SK-MEL-5 (cell line): ENCODE measurements around the gene EGLN3. TPM values are rescaled to one million over a fixed set of nuclear protein-coding genes. Genes with fewer than 3 reads are reported as not detected.

Source experiments
- DNase-seq: peaks from one replicate; pipeline ENCODE4 v3.0.0-alpha.2; 2016; ENCODE audit warnings: low read depth, low spot score
- in situ Hi-C: cut with HindIII; loops from 2 replicates; pipeline ENCODE4 v1.10.0; 2016; ENCODE audit warnings: low sequenced_read_pairs, high pct_unique_total_duplicates, low pct_unique_long_range_greater_than_20kb
- total RNA-seq: library from RNA; depleted of rRNA; stranded (reverse); fragments of >200 nt; shearing (Covaris generic); gene quantifications from 2 replicates; pipeline ENCODE4 v1.2.3, GENCODE V29; 2014

Gene EGLN3
- total RNA-seq, 1 experiment from 2014 or later, result 22.8 TPM

DNA sequence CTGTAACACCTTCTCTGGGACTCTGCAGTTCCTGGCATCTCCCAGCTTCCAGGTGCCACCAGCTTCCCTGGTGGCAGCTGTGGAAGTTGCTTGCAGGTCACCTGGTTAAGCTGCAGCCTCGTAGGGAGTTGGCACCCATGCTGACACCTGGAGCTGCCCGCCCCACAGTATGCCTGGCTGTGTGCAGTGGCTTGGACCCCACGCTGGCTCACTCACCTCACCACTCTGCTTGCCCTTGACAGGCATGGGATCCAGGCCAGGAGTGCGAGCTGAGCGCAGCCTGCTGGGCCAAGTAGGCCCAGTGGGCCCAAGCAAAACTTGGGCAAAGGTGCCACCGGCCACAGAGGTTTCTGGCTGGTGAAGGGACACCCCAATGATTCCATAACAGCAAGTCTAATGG, 48.5 kb downstream of the EGLN3 start:
- in situ Hi-C loops, result no loop called here
- DNase-seq, result no peak

DNA sequence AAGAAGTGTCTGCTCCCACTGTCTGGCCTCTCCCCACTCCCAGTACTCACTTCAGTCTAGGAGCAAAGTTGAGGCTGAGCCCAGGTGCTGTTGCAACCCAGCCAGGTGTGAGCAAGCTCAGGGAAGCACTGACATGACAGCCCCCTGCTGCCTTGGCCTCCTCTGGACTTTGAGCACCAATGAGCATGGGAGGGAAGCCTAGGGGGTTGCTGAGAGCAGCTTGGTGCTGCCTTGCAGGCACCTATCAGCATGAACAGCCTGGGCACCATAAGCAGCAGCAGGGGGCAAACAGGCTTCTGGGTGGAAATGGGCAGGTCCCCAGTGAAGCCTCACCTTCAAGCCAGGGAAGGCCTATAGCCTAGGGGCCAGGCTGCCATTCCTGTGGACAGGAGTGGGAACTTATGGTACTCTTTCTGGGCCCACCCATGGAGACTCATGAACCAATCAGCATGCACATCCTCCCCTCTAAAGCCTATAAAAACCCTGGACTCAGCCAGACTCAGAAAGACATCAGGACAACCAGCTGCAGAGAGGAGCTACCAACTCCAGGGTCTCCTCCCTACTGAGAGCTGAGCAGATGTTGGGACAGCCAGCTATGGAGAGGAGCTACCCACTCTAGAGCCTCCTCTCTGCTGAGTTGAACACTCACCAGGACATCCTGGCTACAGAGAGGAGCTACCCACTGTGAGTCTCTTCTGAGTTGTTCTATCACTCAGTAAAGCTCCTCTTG, 49.3 kb downstream of the EGLN3 start:
- DNase-seq, result no peak
- in situ Hi-C loops, result no loop called here

DNA sequence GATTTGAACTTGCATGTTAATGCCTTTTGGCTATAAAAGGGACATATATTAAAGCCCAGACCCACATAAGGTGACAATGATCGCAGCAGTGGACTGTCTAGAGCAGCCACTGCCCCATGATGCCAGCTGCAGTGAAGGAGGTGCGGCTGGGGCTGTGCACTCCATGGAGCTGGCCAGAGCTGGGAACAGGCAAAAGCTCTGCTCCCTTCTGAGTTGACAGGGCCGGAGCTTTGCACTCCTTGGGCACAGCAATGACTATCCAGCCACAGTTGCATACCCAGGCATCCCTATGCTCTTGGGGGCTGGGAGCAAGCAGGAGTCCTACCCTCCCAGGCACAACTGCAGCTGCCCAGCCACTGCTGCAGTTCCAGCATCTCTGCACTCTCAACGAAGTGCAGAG, 50.2 kb downstream of the EGLN3 start:
- in situ Hi-C loops, result no loop called here
- no peak for DNase-seq

DNA sequence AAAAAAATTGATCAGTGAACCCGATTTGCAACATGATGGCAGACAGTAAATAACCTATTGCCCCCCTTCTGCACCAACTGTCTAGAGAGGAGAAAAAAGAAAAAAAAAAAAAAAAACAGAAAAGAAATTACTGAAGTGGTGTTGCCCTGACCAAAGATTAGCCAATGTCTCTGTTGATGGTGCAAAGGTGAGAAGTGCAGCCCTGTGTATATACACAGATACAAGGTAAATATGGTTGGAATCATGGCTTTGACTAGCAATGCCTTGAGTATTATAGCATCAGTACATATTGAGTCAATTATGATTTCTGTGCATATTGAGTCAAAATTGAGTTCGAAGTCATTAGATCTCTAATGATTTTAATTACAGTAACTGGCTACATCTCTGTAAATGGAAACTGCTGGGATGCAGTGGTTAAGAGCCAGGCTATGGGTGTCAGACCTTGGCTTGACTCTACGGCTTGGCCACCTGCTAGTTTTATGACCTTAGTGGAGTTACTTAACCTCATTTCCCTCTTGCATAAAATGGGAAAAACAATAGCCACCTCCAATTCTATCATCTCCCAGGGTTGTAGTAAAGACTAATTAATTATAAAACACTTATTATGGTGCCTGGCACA, 51.0 kb downstream of the EGLN3 start:
- in situ Hi-C loops, result no loop called here
- no peak for DNase-seq

DNA sequence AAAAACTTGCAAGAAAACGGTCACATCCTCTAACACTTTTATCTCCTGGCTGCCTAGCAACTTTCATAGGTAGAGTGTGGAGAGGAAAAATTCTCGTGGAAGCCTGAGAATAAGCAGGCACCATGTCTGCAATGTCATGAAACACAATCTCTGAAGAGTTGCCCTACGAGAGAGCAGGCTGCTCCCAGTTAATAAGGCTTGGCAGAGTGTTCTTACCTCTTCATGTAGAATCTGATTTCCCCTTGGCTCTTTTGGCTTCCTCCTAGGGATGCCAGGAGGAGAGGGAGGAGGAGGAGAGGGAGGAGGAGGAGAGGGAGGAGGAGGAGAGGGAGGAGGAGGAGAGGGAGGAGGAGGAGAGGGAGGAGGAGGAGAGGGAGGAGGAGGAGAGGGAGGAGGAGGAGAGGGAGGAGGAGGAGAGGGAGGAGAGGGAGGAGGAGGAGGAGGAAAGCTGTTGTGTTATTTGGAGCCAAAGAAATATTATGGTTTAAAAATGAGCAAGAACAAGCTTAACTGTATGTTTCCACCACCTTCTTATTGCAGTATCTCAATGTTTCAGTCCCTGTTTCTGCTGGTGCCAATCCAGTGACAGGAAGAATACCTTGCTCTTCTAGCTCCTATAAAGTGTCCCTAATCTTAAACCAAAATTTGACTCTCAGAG, 52.9 kb downstream of the EGLN3 start:
- no peak for DNase-seq
- in situ Hi-C loops, result no loop called here

DNA sequence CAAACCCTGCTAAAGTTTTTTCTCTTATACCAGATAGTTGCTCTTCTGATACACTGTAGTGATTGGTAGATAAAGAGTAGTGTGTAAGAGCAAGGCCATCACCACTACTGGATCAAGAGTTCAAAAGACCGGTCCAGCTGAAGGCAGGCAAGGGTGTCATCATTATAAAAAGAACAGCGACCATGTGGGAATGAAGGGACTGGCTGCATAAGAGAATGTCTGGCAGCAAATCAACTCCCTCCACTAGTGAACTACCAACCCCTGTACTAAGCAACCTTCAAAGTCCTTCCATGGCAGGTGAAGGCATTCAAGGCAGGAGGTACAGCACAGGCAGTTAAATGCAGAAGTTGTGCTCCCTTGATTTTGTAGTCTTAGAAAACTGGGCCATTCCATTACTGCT, 53.5 kb downstream of the EGLN3 start:
- DNase-seq, result no peak
- in situ Hi-C loops, result no loop called here

DNA sequence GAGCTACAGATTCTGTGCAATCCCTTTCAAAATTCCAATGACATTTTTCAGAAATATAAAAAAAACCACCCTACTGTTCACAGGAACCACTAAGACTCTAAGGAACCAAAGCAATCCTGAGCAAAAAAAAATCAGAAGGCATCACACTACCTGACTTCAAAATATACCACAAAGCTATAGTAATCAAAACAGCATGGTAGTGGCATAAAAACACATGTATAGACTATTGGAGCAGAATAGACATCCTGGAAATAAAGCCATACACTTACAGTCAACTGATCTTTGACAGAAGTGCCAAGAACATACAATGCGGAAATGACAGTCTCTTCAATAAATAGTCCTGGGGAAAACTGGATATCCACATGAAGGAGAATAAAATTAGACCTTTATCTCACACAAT, 56.5 kb downstream of the EGLN3 start:
- DNase-seq, result no peak
- in situ Hi-C loops, result no loop called here

DNA sequence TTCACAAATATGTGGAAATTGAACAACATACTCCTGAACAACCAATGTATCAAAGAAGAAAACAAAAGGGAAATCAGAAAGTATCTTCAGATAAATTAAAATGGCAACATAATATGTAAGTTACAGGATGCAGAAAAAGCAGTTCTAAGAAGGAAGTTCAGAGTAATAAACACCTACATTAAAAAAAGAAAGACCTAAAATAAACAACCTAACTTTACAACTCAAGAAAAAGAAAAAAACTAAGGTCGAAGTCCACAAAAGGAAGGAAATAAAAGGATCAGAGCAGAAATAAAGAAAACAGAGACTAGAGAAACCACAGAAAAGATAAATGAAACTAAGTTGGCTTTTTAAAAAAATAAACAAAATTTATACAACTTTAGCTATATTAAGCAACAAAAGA, 59.2 kb downstream of the EGLN3 start:
- no peak for DNase-seq
- in situ Hi-C loops, result no loop called here

DNA sequence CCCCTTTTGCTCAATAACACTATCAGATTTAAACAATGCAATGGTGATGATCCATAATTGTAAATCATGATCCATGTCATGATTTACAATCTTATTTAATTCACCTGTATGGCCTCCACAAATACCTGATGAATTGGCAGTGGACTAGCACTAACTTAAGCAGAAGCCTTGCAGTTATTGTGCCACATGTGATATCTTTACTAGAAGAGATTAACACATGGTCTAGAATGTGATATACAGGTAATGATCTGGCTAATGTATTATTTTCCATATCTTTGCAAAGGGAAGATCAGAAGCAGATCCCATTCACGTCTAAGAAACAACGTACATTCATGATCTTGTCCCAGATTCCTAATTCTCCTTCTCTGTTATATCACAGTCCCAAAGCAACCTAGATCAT, 66.0 kb downstream of the EGLN3 start:
- in situ Hi-C loops, result no loop called here
- no peak for DNase-seq

DNA sequence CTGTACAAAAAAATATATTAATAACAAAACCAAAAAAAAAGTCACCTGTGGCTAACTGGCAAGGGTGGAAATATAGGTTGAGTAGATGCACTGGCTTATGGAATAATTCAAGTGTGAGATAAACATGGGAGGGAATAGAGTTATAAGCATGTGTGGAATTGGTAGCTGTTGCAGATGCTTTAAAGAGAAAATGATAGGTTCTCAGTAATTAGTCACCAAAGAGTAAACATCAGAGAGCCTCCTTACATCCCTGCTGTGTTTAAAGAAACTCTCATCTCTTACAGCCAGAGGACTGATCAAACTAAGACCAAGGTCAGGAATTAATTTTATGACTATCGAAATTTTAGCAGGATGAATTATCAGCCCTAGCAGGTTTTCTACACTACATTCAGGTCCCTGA, 70.5 kb downstream of the EGLN3 start:
- in situ Hi-C loops, result no loop called here
- DNase-seq, result no peak

DNA sequence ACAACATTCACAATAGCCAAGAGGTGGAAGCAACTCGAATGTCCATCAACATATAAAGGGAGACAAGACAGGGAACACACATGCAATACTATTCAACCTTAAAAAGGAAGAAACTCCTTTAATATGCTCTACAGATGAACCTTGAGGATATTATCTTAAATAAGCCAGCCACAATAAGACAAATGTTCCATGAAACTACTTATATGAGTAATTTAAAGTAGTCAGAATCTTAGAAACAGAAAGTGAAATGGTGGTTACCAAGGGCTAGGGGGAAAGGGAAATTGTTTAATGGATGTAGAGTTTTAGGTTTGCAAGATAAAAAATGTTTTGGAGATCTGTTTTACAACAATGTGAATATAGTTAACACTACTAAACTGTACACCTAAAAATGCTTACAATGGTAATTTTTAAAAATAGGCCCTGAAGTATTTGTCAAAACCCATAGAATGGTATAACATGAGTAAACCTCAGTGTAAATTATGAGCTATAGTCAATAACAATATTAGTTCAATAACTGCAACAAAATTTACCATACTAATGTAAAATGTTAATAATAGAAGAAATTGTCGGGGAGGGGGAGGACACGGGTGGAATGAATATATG, 71.1 kb downstream of the EGLN3 start:
- in situ Hi-C loops, result no loop called here

DNA sequence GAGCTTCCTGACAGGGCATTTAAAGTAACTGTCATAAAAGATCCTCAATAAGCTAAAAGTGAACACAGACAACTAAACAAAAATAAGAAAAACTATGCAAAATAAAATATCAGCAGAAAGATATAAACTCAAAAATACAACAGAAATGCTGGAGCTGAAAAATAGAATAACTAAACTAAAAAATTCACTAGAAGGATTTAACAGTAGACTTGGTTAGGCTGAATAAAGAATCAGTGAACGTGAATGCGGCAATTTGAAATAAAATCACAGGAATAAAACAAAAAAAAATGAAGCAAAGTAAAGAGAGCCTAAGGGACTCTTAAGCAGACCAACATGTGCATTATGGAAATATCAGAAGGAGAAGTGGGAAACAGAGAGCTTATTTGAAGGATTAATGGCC, 74.6 kb downstream of the EGLN3 start:
- in situ Hi-C loops, result no loop called here
- DNase-seq, result no peak

More for the DNA sequence above, 71.1 kb downstream of the EGLN3 start:
- DNase-seq, result no peak
